GM23248 (cell line): ENCODE data around the gene ADGRD1.

Source experiments
- EZH2 ChIP-seq: fragments of 200-600 bp; sonication (generic); IDR thresholded peaks from 2 replicates; pipeline ENCODE4 v1.6.1; 2018; ENCODE audit warnings: antibody characterized with exemption, mild to moderate bottlenecking; ENCODE audit not compliant: insufficient read depth, poor library complexity, severe bottlenecking
- EZH2phosphoT487 ChIP-seq: fragments of 200-600 bp; sonication (generic); IDR thresholded peaks from 2 replicates; pipeline ENCODE4 v1.6.1; 2018; ENCODE audit warnings: antibody characterized with exemption, moderate library complexity, mild to moderate bottlenecking, low read depth; ENCODE audit not compliant: insufficient read depth

- TF ChIP-seq EZH2phosphoT487 (no peak), EZH2 (no peak)
These were observed 167.1 kb downstream of the ADGRD1 start for GRCh38 chr12:131120831-131121271.
